Measurements from ENCODE around the gene CNTN4.

Gene CNTN4

DNA sequence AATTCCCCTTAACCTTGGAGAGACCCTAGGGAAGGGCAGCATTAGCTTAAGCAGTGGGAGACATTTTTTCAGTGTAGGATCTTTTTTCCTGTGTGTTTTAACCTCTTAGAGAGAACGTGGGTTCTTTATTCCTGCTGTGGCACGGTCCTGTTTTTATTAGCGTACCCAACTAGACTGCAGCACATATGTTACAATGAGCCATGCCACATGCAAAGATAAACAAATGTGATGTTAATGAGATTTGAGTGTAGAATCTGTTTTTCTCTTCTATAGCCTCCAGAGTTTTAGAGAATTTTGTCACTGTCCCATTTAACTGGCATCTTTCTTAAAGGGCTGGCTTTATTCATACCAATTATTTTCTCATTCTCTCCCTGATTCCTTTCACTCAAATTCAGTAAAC, 347.5 kb downstream of the CNTN4 start:
- Histone ChIP-seq H3K27ac (ENCODE audit: low read depth, low read length, poor library complexity, severe bottlenecking) (no peak overlapping the region), H3F3A (ENCODE audit: insufficient read depth, low read length) (no peaks in the 10 kb centered on the region), H3K4me2 (ENCODE audit: low read length) (no peak overlapping the region), H2AFZ (ENCODE audit: low read length) (no peak overlapping the region), H3K9ac (ENCODE audit: low read length) (no peak overlapping the region), H3K27me3 (ENCODE audit: insufficient read depth, low read length) (no peaks in the 10 kb centered on the region), H4K20me1 (ENCODE audit: insufficient read depth, low read length) (no peaks in the 10 kb centered on the region), H3K4me3 (ENCODE audit: low read depth, low read length, poor library complexity, severe bottlenecking) (no peak overlapping the region), H3K4me1 (ENCODE audit: insufficient read depth, low read length, severe bottlenecking) (no peaks in the 10 kb centered on the region), H3K9me2 (ENCODE audit: low read depth, low read length) (no peaks in the 10 kb centered on the region), H3K9me3 (ENCODE audit: low read length) (no peaks in the 10 kb centered on the region), H3K36me3 (ENCODE audit: insufficient read depth, low read length) (no peaks in the 10 kb centered on the region), H3K79me2 (ENCODE audit: insufficient read depth, low read length) (no peaks in the 10 kb centered on the region)
- no peak for TF ChIP-seq EZH2 (IDR thresholded peaks at IDR 0.05; ENCODE audit: borderline replicate concordance, low read length)
- TF ChIP-seq, protein P1, sequence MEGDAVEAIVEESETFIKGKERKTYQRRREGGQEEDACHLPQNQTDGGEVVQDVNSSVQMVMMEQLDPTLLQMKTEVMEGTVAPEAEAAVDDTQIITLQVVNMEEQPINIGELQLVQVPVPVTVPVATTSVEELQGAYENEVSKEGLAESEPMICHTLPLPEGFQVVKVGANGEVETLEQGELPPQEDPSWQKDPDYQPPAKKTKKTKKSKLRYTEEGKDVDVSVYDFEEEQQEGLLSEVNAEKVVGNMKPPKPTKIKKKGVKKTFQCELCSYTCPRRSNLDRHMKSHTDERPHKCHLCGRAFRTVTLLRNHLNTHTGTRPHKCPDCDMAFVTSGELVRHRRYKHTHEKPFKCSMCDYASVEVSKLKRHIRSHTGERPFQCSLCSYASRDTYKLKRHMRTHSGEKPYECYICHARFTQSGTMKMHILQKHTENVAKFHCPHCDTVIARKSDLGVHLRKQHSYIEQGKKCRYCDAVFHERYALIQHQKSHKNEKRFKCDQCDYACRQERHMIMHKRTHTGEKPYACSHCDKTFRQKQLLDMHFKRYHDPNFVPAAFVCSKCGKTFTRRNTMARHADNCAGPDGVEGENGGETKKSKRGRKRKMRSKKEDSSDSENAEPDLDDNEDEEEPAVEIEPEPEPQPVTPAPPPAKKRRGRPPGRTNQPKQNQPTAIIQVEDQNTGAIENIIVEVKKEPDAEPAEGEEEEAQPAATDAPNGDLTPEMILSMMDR (IDR thresholded peaks at IDR 0.05; ENCODE audit: low read length) = no peak

DNA sequence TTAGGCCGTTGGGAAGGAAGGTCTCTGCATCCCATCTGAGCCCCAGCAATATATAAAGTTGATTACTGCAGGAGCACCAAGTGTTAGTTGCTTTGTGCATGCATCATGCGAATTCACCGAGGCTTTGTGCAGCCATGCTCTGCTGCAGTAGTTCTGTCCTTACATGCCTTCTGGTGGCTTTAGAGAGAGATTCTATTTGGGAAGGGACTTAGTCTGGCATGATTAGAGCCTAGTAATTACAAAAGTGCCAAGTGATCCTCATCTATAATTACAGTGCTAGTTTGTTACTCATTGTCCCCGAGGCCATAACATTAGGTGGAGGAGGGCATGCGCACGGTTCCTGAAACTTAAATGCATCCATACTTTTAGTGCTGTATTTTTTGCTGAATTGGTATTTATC, 353.6 kb downstream of the CNTN4 start:
- H4K20me1 ChIP-seq (ENCODE audit: insufficient read depth, low read length) = no peaks in the 10 kb centered on the region
- no peak for TF ChIP-seq EZH2 (IDR thresholded peaks at IDR 0.05; ENCODE audit: borderline replicate concordance, low read length)
- TF ChIP-seq, protein P1 (IDR thresholded peaks at IDR 0.05; ENCODE audit: low read length) = no peak
- no peaks in the 10 kb centered on the region for H3K4me1 ChIP-seq (ENCODE audit: insufficient read depth, low read length, severe bottlenecking)
- no peak overlapping the region for H3K27ac ChIP-seq (ENCODE audit: low read depth, low read length, poor library complexity, severe bottlenecking)
- no peak overlapping the region for H3K9ac ChIP-seq (ENCODE audit: low read length)
- no peaks in the 10 kb centered on the region for H3F3A ChIP-seq (ENCODE audit: insufficient read depth, low read length)
- H3K79me2 ChIP-seq (ENCODE audit: insufficient read depth, low read length) = no peaks in the 10 kb centered on the region
- H3K4me3 ChIP-seq (ENCODE audit: low read depth, low read length, poor library complexity, severe bottlenecking) = no peak overlapping the region
- no peaks in the 10 kb centered on the region for H3K9me3 ChIP-seq (ENCODE audit: low read length)
- H2AFZ ChIP-seq (ENCODE audit: low read length) = no peak overlapping the region
- H3K27me3 ChIP-seq (ENCODE audit: insufficient read depth, low read length) = no peaks in the 10 kb centered on the region
- no peaks in the 10 kb centered on the region for H3K9me2 ChIP-seq (ENCODE audit: low read depth, low read length)
- no peaks in the 10 kb centered on the region for H3K36me3 ChIP-seq (ENCODE audit: insufficient read depth, low read length)
- H3K4me2 ChIP-seq (ENCODE audit: low read length) = no peak overlapping the region

DNA sequence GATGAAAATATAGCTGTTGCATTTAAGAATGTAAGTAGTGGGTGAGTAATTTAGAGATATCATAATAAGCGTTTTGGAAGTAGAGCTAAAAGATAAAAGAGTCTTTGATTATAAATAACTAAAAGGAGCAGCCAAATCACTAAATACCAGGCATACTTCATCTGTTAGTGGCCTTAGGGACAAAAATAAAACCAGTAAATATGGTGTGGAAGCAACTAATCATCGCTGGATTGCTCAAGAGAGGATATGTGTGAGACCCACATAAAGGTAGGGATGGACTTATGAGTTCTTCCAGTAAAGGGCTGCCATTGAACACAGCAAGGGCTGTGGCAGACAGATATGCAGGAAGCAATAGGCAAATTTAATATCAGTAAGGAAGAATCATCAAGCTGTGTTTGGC, 356.2 kb downstream of the CNTN4 start:
- no peak overlapping the region for H3K9ac ChIP-seq (ENCODE audit: low read length)
- no peak overlapping the region for H2AFZ ChIP-seq (ENCODE audit: low read length)
- H3K4me1 ChIP-seq (ENCODE audit: insufficient read depth, low read length, severe bottlenecking) = no peaks in the 10 kb centered on the region
- H4K20me1 ChIP-seq (ENCODE audit: insufficient read depth, low read length) = no peaks in the 10 kb centered on the region
- H3K79me2 ChIP-seq (ENCODE audit: insufficient read depth, low read length) = no peaks in the 10 kb centered on the region
- no peak overlapping the region for H3K27ac ChIP-seq (ENCODE audit: low read depth, low read length, poor library complexity, severe bottlenecking)
- no peak overlapping the region for H3K4me2 ChIP-seq (ENCODE audit: low read length)
- H3K27me3 ChIP-seq (ENCODE audit: insufficient read depth, low read length) = no peaks in the 10 kb centered on the region
- TF ChIP-seq, protein P1 (IDR thresholded peaks at IDR 0.05; ENCODE audit: low read length) = no peak
- TF ChIP-seq EZH2 (IDR thresholded peaks at IDR 0.05; ENCODE audit: borderline replicate concordance, low read length) = no peak
- no peaks in the 10 kb centered on the region for H3K36me3 ChIP-seq (ENCODE audit: insufficient read depth, low read length)
- H3F3A ChIP-seq (ENCODE audit: insufficient read depth, low read length) = no peaks in the 10 kb centered on the region
- no peaks in the 10 kb centered on the region for H3K9me2 ChIP-seq (ENCODE audit: low read depth, low read length)
- H3K4me3 ChIP-seq (ENCODE audit: low read depth, low read length, poor library complexity, severe bottlenecking) = no peak overlapping the region
- H3K9me3 ChIP-seq (ENCODE audit: low read length) = no peaks in the 10 kb centered on the region
